Measurements from ENCODE around the gene USP15. TPM values are rescaled to one million over a fixed set of nuclear protein-coding genes. Genes with fewer than 3 reads are reported as not detected.
"Not testable (repeated sequence)": the region's sequence is repeated elsewhere in the genome, so short reads cannot be mapped to it uniquely, and the experiment has no call there.

Gene USP15
- polyA plus RNA-seq, 3 donors from 2014 or later, result 40.6 to 69.3 (median 62.0) TPM

DNA sequence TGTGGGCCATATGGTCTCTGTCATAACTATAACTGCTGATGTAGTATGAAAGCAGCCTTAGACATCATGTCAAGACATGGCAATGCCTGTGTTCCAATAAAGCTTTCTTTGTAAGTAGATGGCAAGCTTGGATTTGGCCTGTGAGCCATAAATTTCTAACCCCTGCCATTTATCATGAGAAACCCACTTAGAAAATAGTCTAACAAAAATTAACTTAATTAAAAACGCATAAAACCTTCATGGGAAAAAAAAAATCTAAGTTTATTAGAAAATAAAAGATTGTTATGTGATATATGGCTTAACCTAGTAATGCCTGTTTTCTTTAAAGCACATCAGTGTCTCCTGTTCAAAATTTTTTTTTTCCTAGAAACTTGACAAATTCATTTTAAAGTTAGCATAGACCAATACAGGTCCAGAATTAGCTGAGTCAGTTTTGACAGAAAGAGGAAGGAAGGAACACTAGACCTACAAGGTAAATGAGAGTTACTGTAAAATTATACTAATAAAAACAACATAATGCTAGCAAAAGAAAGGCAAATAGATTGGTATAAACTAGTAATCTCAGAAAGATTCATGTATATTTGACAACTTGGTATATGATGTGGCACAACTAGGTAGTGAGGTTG, 68.2 kb downstream of the USP15 start:
- Mint-ChIP-seq H3K36me3 (peaks cover 0 to 7% (median 3%) of the 10 kb centered on the region in 3 donors), H3K4me3 (no peak overlapping the region), H3K27me3 (ENCODE audit: low read depth in 3 of 3) (no peaks in the 10 kb centered on the region), H3K4me1 (peaks cover 19 to 61% of the 10 kb centered on the region in 2 donors), H3K9me3 (no peaks in the 10 kb centered on the region), H3K27ac (no peak overlapping the region)
- no peak for DNase-seq

DNA sequence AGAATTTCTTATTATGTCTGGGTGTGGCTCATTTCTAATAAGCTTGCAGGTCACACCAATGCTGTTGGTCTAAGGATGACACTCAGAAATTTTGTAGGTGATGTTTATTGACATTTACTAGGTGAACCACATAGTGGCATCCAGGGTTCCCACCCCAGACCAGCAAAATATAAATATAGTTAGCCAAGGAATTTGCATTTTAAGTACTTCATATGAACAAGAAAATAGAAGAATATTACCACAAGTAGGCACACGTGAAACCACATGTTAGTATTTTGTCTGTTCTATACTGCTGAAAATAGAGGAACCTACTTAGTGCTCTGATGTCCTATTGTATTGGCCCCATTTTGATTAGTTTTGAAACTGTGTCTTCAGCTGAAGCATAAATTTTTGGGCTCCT, 71.1 kb downstream of the USP15 start:
- no peaks in the 10 kb centered on the region for H3K27me3 Mint-ChIP-seq (ENCODE audit: low read depth in 3 of 3)
- H3K4me1 Mint-ChIP-seq, result peaks cover 37 to 75% of the 10 kb centered on the region in 2 donors
- DNase-seq, result no peak
- H3K36me3 Mint-ChIP-seq, result peaks cover 0 to 3% (median 3%) of the 10 kb centered on the region in 3 donors
- peak overlapping the region in 2 of 6 donors; percentile 7 to 17 for H3K27ac Mint-ChIP-seq
- H3K4me3 Mint-ChIP-seq, result no peak overlapping the region
- H3K9me3 Mint-ChIP-seq, result no peaks in the 10 kb centered on the region

DNA sequence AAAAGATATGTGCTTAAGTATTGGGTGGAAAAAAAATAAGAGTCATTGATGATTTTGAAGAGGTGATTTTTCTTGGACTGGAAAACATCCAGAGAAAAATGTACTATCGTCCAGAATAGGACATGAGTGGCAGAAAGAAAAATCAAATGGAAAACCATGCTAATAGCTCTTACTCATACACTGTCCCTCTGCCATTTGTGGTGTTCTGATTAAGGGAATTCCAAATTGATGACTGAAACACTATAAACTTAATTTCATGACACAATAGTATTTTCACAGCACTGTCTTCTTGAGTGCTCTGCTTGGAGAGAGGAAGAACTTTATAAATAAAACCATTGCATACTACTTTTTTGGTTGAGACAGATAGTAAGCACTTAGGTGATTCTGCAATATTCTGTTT, 72.4 kb downstream of the USP15 start:
- peaks cover 4 to 8% (median 7%) of the 10 kb centered on the region in 3 donors for H3K36me3 Mint-ChIP-seq
- no peak overlapping the region for H3K4me3 Mint-ChIP-seq
- no peak for DNase-seq
- H3K4me1 Mint-ChIP-seq, result peaks cover 40 to 77% of the 10 kb centered on the region in 2 donors
- no peaks in the 10 kb centered on the region for H3K27me3 Mint-ChIP-seq (ENCODE audit: low read depth in 3 of 3)
- H3K27ac Mint-ChIP-seq, result peak overlapping the region in 2 of 6 donors; percentile 5 to 53
- no peaks in the 10 kb centered on the region for H3K9me3 Mint-ChIP-seq

DNA sequence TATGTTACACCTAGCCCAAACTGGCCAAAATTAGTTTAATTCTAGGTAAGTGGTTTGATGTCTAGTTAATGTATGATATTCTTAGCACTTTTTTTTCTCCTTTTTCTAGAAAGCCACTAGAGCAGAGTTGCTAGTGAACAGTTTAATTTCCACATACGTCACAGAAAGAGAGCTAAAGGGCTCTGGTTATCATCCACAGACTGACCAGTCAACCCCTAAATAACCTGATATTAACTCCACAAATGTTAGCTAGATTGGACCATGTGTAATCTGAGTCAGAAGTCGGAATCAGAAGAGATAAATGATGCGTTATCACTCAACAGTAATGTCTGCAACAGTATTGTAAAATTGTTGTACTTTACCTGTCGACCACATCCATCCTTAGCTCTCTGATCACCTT, 74.9 kb downstream of the USP15 start:
- H3K36me3 Mint-ChIP-seq, result peaks cover 13 to 19% (median 13%) of the 10 kb centered on the region in 3 donors
- no peak overlapping the region for H3K4me3 Mint-ChIP-seq
- peaks cover 49 to 80% of the 10 kb centered on the region in 2 donors for H3K4me1 Mint-ChIP-seq
- H3K9me3 Mint-ChIP-seq, result peaks cover 0 to 2% (median 0%) of the 10 kb centered on the region in 6 donors
- peak overlapping the region in 4 of 6 donors; percentile 18 to 63 (median 52) for H3K27ac Mint-ChIP-seq
- no peak for DNase-seq
- no peaks in the 10 kb centered on the region for H3K27me3 Mint-ChIP-seq (ENCODE audit: low read depth in 3 of 3)

DNA sequence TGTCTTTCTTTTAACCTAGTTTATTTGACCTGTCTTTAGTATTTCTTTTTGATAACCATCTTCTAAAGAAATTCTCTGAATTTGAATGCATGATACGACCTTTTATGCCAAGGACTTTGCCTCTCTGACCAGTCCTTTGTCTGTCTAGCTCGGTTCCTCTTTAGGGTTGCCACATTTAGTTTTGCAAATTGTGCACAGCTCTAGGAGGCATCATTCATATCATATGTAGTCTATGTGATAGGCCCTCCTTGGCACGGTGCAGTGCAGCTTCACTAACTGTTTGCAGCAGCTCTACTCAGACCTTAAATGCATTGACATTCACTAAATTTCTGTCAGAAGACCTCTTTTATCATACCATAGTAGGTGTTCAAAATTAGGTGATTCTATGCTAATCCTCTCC, 75.6 kb downstream of the USP15 start:
- Mint-ChIP-seq H3K36me3 (peaks cover 13 to 24% (median 13%) of the 10 kb centered on the region in 3 donors), H3K27me3 (ENCODE audit: low read depth in 3 of 3) (no peaks in the 10 kb centered on the region), H3K4me1 (peaks cover 53 to 81% of the 10 kb centered on the region in 2 donors), H3K27ac (peak overlapping the region in 4 of 6 donors; percentile 15 to 53 (median 24)), H3K9me3 (peaks cover 0 to 2% (median 0%) of the 10 kb centered on the region in 6 donors), H3K4me3 (no peak overlapping the region)
- no peak for DNase-seq

DNA sequence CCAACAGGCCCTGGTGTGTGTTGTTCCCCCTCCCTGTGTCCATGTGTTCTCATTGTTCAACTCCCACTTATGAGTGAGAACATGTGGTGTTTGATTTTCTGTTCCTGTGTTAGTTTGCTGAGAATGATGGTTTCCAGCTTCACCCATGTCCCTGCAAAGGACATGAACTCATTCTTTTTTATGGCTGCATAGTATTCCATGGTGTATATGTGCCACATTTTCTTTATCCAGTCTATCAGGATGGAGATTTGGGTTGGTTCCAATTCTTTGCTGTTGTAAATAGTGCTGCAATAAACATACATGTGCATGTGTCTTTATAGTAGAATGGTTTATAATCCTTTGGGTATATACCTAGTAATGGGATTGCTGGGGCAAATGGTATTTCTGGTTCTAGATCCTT, 77.4 kb downstream of the USP15 start:
- not testable (repeated sequence) for H3K4me3 Mint-ChIP-seq; H3K9me3 Mint-ChIP-seq; H3K27me3 Mint-ChIP-seq (ENCODE audit: low read depth in 3 of 3); DNase-seq
- Mint-ChIP-seq H3K27ac (peak overlapping the region in 2 of 6 donors; percentile 8 to 47), H3K36me3 (peaks cover 11 to 24% (median 19%) of the 10 kb centered on the region in 3 donors), H3K4me1 (peaks cover 56 to 83% of the 10 kb centered on the region in 2 donors)

DNA sequence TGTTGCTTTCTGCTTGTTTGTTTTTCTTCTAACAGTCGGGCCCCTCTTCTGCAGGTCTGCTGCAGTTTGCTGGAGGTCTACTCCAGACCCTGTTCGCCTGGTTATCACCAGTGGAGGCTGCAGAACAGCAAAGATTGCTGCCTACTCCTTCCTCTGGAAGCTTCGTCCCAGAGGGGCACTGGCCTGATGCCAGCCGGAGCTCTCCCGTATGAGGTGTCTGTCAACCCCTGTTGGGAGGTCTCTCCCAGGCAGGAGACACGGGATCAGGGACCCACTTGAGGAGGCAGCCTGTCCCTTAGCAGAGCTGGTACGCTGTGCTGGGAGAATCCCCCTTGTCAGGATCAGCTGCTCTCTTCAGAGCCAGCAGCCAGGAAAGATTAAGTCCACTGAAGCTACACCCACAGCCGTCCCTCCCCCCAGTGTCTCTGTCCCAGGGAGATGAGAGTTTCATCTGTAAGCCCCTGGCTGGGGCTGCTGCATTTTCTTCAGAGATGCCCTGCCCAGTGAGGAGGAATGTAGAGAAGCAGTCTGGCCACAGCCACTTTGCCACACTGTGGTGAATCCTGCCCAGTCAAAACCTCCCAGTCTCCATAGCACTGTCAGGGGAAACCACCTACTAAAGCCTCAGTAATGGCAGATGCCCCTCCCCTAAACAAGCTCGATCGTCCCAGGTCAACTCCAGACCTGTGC, 82.6 kb downstream of the USP15 start:
- H3K9me3 Mint-ChIP-seq; H3K27me3 Mint-ChIP-seq (ENCODE audit: low read depth in 3 of 3); H3K4me3 Mint-ChIP-seq; H3K27ac Mint-ChIP-seq; DNase-seq: not testable (repeated sequence)
- Mint-ChIP-seq H3K4me1 (peaks cover 46 to 83% of the 10 kb centered on the region in 2 donors), H3K36me3 (peaks cover 27 to 47% (median 41%) of the 10 kb centered on the region in 3 donors)

DNA sequence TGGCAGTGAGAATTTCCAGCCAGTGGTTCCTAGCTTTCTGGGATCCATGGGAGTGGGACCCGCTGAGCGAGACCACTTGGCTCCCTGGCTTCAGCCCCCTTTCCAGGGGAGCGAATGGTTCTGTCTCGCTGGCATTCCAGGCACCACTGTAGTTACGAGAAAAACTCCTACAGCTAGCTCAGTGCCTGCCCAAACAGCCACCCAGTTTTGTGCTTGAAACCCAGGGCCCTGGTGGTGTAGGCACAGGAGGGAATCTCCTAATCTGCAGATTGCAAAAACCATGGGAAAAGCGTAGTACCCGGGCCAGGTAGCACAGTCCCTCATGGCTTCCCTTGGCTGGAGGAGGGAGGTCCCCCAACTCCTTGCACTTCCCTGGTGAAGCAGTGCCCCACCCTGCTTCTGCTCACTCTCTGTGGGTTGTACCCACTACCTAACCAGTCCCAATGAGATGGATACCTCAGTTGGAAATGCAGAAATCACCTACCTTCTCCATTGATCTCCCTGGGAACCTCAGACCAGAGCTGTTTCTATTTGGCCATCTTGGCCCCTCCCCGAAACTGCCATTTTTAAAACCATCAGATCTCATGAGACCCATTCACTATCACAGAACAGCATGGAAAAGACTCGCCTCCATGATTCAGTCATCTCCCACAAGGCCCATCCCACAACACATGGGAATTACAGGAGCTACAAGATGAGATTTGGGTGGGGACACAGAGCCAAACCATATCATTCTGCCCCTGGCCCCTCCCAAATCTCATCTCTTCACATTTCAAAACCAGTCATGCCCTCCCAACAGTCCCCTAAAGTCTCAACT, 83.3 kb downstream of the USP15 start:
- Mint-ChIP-seq H3K4me3 (peak overlapping the region in 1 of 5 donors; percentile 16), H3K27ac (peak overlapping the region in 2 of 6 donors; percentile 30 to 41), H3K4me1 (peaks cover 45 to 83% of the 10 kb centered on the region in 2 donors), H3K36me3 (peaks cover 21 to 40% (median 34%) of the 10 kb centered on the region in 3 donors)
- H3K27me3 Mint-ChIP-seq (ENCODE audit: low read depth in 3 of 3); DNase-seq; H3K9me3 Mint-ChIP-seq: not testable (repeated sequence)

DNA sequence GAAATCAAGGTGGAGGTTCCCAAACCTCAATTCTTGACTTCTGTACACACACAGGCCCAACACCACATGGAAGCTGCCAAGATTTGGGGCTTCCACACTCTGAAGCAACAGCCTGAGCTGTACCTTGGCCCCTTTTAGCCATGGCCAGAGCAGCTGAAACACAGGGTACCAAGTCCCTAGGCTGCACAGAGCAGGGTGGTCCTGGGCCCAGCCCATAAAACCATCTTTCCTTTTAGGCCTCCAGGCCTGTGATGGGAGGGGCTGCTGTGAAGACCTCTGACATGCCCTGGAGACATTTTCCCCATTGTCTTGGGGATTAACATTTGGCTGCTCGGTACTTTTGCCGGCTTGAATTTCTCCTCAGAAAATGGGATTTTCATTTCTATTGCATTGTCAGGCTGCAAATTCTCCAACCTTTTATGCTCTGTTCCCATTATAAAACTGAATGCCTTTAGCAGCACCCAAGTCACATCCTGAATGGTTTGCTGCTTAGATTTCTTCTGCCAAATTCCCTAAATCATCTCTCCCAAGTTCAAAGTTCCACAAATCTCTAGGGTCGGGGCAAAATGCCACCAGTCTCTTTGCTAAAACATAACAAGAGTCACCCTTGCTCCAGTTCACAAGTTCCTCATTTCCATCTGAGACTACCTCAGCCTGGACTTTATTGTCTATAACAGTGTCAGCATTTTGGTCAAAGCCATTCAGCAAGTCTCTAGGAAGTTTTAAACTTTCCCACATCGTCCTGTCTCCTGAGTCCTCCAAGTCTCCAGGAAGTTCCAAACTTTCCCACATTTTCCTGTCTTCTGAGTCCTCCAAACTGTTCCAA, 84.7 kb downstream of the USP15 start:
- DNase-seq; H3K9me3 Mint-ChIP-seq; H3K27me3 Mint-ChIP-seq (ENCODE audit: low read depth in 3 of 3); H3K4me3 Mint-ChIP-seq: not testable (repeated sequence)
- peak overlapping the region in 1 of 6 donors; percentile 21 for H3K27ac Mint-ChIP-seq
- H3K36me3 Mint-ChIP-seq, result peaks cover 21 to 35% (median 34%) of the 10 kb centered on the region in 3 donors
- H3K4me1 Mint-ChIP-seq, result peaks cover 37 to 78% of the 10 kb centered on the region in 2 donors

DNA sequence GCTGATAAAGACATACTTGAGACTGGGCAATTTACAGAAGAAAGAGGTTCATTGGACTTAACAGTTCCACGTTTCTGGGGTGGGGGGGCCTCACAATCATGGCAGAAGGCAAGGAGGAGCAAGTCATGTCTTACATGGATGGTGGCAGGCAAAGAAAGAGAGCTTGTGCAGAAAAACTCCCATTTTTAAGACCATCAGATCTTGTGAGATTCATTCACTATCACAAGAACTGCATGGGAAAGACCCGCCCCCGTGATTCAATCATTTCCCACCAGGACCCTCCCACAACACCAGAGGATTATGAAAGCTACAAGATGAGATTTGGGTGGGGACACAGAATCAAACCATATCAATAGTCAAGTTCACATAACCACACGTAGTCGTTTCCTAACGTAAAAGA, 85.5 kb downstream of the USP15 start:
- peaks cover 31 to 74% of the 10 kb centered on the region in 2 donors for H3K4me1 Mint-ChIP-seq
- H3K9me3 Mint-ChIP-seq, result no peaks in the 10 kb centered on the region
- no peak for DNase-seq
- H3K36me3 Mint-ChIP-seq, result peaks cover 21 to 34% (median 30%) of the 10 kb centered on the region in 3 donors
- no peak overlapping the region for H3K27ac Mint-ChIP-seq
- H3K4me3 Mint-ChIP-seq, result no peak overlapping the region
- H3K27me3 Mint-ChIP-seq (ENCODE audit: low read depth in 3 of 3), result no peaks in the 10 kb centered on the region

DNA sequence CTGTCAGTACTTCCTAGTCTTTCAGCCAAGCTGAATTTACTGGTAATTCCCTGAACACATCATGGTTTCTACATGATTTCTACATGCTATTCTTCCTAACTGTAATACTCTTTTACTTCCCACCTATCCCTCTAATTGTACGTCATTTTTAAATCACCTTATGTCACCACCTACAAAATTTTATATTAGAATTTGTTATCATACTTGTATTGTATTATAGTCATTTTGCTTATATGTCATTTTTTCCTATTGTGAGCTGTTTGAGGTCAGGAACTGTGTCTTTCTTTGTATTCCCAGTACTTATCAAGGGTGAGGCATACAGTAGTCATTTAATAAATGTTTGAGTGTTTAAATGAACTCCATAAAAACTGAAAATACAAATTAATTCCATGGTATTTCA, 86.6 kb downstream of the USP15 start:
- no peaks in the 10 kb centered on the region for H3K27me3 Mint-ChIP-seq (ENCODE audit: low read depth in 3 of 3)
- no peaks in the 10 kb centered on the region for H3K9me3 Mint-ChIP-seq
- DNase-seq, result no peak
- no peak overlapping the region for H3K4me3 Mint-ChIP-seq
- peaks cover 21 to 33% (median 30%) of the 10 kb centered on the region in 3 donors for H3K36me3 Mint-ChIP-seq
- H3K27ac Mint-ChIP-seq, result peak overlapping the region in 1 of 6 donors; percentile 1
- H3K4me1 Mint-ChIP-seq, result peaks cover 21 to 65% of the 10 kb centered on the region in 2 donors

DNA sequence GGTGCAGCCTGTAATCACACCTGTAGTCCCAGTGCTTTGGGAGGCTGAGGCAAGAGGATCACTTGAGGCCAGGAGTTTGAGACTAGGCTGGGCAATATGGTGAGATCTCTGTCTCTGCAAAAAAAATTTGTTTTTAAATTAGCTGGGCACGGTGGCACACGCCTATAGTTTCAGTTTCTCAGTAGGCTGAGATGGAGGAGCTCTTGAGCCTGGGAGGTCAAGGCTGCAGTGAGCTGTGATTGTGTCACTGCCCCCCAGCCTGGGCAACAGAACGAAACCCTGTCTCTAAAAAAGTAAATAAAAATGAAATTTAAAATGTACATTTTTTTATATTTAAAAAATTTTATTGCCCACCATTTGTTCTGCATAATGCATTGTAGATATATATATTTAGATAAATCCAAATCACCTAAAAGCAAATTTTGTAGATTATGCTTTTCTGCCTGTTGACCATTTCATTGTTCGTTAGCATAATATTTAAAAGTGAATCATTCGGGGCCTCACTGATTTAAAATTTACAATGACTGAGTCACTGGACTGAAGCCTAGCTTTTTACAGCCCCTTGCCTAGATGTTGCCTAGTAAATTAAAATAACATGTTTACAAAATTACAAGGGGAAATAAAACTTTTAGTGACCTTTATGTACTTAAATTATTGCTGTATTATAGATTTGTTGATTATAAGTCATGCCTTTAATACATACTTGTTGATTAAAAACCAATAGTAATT, 87.9 kb downstream of the USP15 start:
- Mint-ChIP-seq H3K4me1 (peaks cover 17 to 55% of the 10 kb centered on the region in 2 donors), H3K27ac (no peak overlapping the region), H3K27me3 (ENCODE audit: low read depth in 3 of 3) (no peaks in the 10 kb centered on the region), H3K4me3 (no peak overlapping the region), H3K9me3 (no peaks in the 10 kb centered on the region), H3K36me3 (peaks cover 21 to 30% (median 29%) of the 10 kb centered on the region in 3 donors)
- no peak for DNase-seq
